Esophagus muscularis mucosa (tissue), 4 donors: ENCODE measurements around the gene MKI67. TPM values are rescaled to one million over a fixed set of nuclear protein-coding genes. Genes with fewer than 3 reads are reported as not detected.

Experiments
- DNase-seq: peaks from one replicate; pipeline ENCODE4 v3.0.0-alpha.2; 2017; ENCODE audit errors: extremely low spot score
- H3K27ac ChIP-seq, 4 donors: fragments of 200-600 bp; sonication (generic); replicated peaks in 1 of 4; 1 replicate in 3 of 4; 2 replicates in 1 of 4; pipeline ENCODE4 v1.5.1; 2016 to 2019; ENCODE audit warnings: mild to moderate bottlenecking in 1 of 4
- H3K27me3 ChIP-seq, 4 donors: fragments of 200-600 bp; sonication (generic); one replicate each; pipeline versions ENCODE4 v1.5.1 to v1.6.0; 2016 to 2019
- H3K36me3 ChIP-seq, 4 donors: fragments of 200-600 bp; sonication (generic); one replicate each; pipeline ENCODE4 v1.5.1; 2016 to 2019
- H3K4me1 ChIP-seq, 4 donors: fragments of 200-600 bp; sonication (generic); one replicate each; pipeline ENCODE4 v1.5.1; 2016 to 2019
- H3K4me3 ChIP-seq, 4 donors: fragments of 200-600 bp; sonication (generic); 1 replicate in 2 of 4; 2 replicates in 2 of 4; pipeline ENCODE4 v1.5.1; 2016 to 2019; ENCODE audit warnings: mild to moderate bottlenecking in 4 of 4, moderate library complexity in 1 of 4
- H3K9me3 ChIP-seq, 4 donors: fragments of 200-600 bp; sonication (generic); 1 replicate in 3 of 4; 2 replicates in 1 of 4; pipeline ENCODE4 v1.5.1; 2016 to 2019
- CTCF ChIP-seq, 3 experiments: fragments of 200-600 bp in 2 of 3; fragments of 450-650 bp in 1 of 3; sonication (generic) in 2 of 3; IDR thresholded peaks; one replicate each; pipeline ENCODE4 v1.5.1; 2017 to 2019; ENCODE audit warnings: antibody characterized with exemption in 3 of 3, mild to moderate bottlenecking in 2 of 3, moderate library complexity in 1 of 3
- EP300 ChIP-seq: sonication (generic); formaldehyde crosslinking; IDR thresholded peaks from one replicate; pipeline ENCODE4 v1.6.1; 2017; ENCODE audit warnings: antibody characterized with exemption
- POLR2A ChIP-seq: fragments of 450-650 bp; IDR thresholded peaks from one replicate; pipeline ENCODE4 v1.6.1; 2017; ENCODE audit warnings: antibody characterized with exemption, moderate library complexity, mild to moderate bottlenecking, low read depth
- POLR2AphosphoS5 ChIP-seq, 2 donors: sonication (generic); formaldehyde crosslinking; IDR thresholded peaks; one replicate each; pipeline ENCODE4 v1.6.1; 2017; ENCODE audit warnings: antibody characterized with exemption in 2 of 2
- WGBS: methylation state at CpG from one replicate; pipeline ENCODE4 v1.1.5; 2018; 5-methylcytosine and 5-hydroxymethylcytosine counted together
- intact Hi-C: fragments of 100-400 bp; cut with DNase I; formaldehyde crosslinking; loops from one replicate; pipeline ENCODE4 v1.15.1; 2023
- total RNA-seq, 4 donors: library from RNA; depleted of rRNA; stranded (reverse); fragments of >200 nt; gene quantifications; one replicate each; pipeline versions ENCODE4 v1.1.0 to v1.2.1, GENCODE V29; 2016

The MKI67 gene
- total RNA-seq, 4 donors from 2014 or later, result 0.17 to 1.2 (median 0.87) TPM

- Histone ChIP-seq H3K27me3 (peaks cover 0 to 23% (median 0%) of the 10 kb centered on the region in 4 donors), H3K27ac (no peak overlapping the region), H3K36me3 (peaks cover 8 to 83% (median 32%) of the 10 kb centered on the region in 4 donors), H3K9me3 (no peaks in the 10 kb centered on the region), H3K4me3 (no peak overlapping the region), H3K4me1 (peaks cover 18 to 39% (median 33%) of the 10 kb centered on the region in 4 donors)
- no peak for TF ChIP-seq POLR2A
- DNase-seq, result no peak
- intact Hi-C loops, result no loop called here
- 84% methylated on average over 13 of the region's 13 CpGs for WGBS
Observed at GRCh38 chr10:128066870-128067382, 59.3 kb downstream of the MKI67 start.

GRCh38 chr10:128065881-128066534 is 60.2 kb downstream of the MKI67 start:
- no peak overlapping the region for H3K27ac ChIP-seq
- H3K9me3 ChIP-seq, result no peaks in the 10 kb centered on the region
- H3K4me1 ChIP-seq, result peaks cover 18 to 39% (median 33%) of the 10 kb centered on the region in 4 donors
- WGBS, result 95% methylated on average over 9 of the region's 13 CpGs
- TF ChIP-seq POLR2AphosphoS5 (IDR thresholded peaks at IDR 0.05) (no peak), POLR2A (no peak), CTCF (IDR thresholded peaks at IDR 0.05) (no peak)
- no peak overlapping the region for H3K4me3 ChIP-seq
- no peak for DNase-seq
- intact Hi-C loops, result no loop called here
- peaks cover 5 to 83% (median 28%) of the 10 kb centered on the region in 4 donors for H3K36me3 ChIP-seq
- H3K27me3 ChIP-seq, result peaks cover 0 to 23% (median 0%) of the 10 kb centered on the region in 4 donors

- DNase-seq, result no peak
- H3K36me3 ChIP-seq, result peaks cover under 1 to 83% (median 22%) of the 10 kb centered on the region in 4 donors
Observed at GRCh38 chr10:128064970-128065580, 61.1 kb downstream of the MKI67 start.

GRCh38 chr10:128064108-128064969 is 61.9 kb downstream of the MKI67 start:
- peak; percentile 93 for DNase-seq
- H3K9me3 ChIP-seq, result no peaks in the 10 kb centered on the region
- peaks cover 0 to 84% (median 19%) of the 10 kb centered on the region in 4 donors for H3K36me3 ChIP-seq
- TF ChIP-seq CTCF (IDR thresholded peaks at IDR 0.05) (no peak), EP300 (no peak), POLR2A (no peak), POLR2AphosphoS5 (IDR thresholded peaks at IDR 0.05) (peak; percentile 38 to 46)
- H3K4me3 ChIP-seq, result no peak overlapping the region
- WGBS, result 52% methylated on average over 9 of the region's 11 CpGs
- peaks cover 0 to 23% (median 0%) of the 10 kb centered on the region in 4 donors for H3K27me3 ChIP-seq
- peaks cover 18 to 41% (median 34%) of the 10 kb centered on the region in 4 donors for H3K4me1 ChIP-seq
- peak overlapping the region; percentile 58 to 77 (median 64) for H3K27ac ChIP-seq
- intact Hi-C loops, result no loop called here

More at GRCh38 chr10:128064970-128065580, 61.1 kb downstream of the MKI67 start:
- H3K4me1 ChIP-seq, result peaks cover 18 to 44% (median 33%) of the 10 kb centered on the region in 4 donors
- WGBS, result 74% methylated on average over 17 of the region's 17 CpGs
- TF ChIP-seq POLR2A (no peak), POLR2AphosphoS5 (IDR thresholded peaks at IDR 0.05) (no peak), EP300 (no peak), CTCF (IDR thresholded peaks at IDR 0.05) (no peak)
- peaks cover 0 to 23% (median 0%) of the 10 kb centered on the region in 4 donors for H3K27me3 ChIP-seq
- H3K9me3 ChIP-seq, result no peaks in the 10 kb centered on the region
- H3K27ac ChIP-seq, result peak overlapping the region; percentile 42 to 77 (median 62)
- no peak overlapping the region for H3K4me3 ChIP-seq
- intact Hi-C loops, result no loop called here
